SU-DHL-6 (cell line): ENCODE measurements around the gene MAN2B1.

Source experiments
- CTCF ChIP-seq: fragments of 200-600 bp; sonication (generic); IDR thresholded peaks from one replicate; pipeline ENCODE4 v1.5.1; 2017; ENCODE audit warnings: antibody characterized with exemption, mild to moderate bottlenecking, low read length, moderate library complexity; ENCODE audit not compliant: insufficient read depth, poor library complexity, severe bottlenecking
- EZH2phosphoT487 ChIP-seq: fragments of 200-600 bp; sonication (generic), shearing (Covaris generic); conservative IDR thresholded peaks from 2 replicates; pipeline ENCODE4 v1.6.1; 2018; ENCODE audit warnings: mild to moderate bottlenecking, antibody characterized with exemption, low read length, moderate library complexity, mixed read lengths

DNA sequence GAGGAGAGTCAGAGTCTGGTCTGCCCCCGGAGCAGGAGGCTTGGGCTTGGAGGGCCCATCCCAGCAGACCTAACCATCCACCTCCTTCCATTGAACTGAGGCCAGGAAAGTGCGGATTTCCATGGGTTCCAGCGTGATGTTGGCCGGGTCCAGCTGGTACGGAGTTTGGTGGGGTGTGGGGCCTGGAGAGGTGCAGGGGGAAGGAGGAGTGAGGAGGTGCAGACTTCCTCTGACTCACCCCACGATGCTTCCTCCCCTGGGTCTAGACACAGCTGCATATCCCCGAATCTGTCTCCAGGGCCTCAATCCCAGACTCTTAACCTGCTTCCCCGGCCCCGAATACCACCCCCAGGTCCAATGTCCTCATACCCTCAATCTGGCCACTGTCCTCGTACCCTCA is 20.0 kb downstream of the MAN2B1 start:
- TF ChIP-seq CTCF (no peak), EZH2phosphoT487 (no peak)
